ENCODE results near the gene IFT88. TPM values are rescaled to one million over a fixed set of nuclear protein-coding genes. Genes with fewer than 3 reads are reported as not detected.

IFT88 gene
- total and polyA plus RNA-seq, 4 donors = 7.1 to 18.7 (median 10.5) TPM

DNA sequence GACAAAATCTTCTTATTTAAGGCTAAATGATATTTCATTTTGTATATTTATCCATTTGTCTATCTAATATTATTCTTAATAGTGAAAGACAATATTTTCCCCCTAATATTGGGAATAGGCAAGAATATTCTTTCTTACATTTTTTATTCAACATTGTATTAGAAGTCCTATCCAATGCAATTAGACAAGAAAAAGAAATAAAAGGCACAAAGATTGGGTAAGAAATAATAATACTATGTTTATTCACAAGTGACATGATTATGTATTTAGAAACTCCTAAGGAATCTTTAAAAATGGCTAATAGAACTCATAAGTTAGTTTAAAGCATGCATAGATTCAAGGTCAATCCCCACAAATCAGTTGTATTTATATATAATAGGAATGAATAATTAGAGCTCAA is 30.0 kb upstream of the IFT88 start:
- Histone ChIP-seq H3K36me3 (ENCODE audit: control insufficient read depth in 4 of 4, insufficient read depth in 3 of 4, low read depth in 1 of 4, low read length in 3 of 4) (no peaks in the 10 kb centered on the region), H3K4me3 (ENCODE audit: low read depth in 1 of 3, low read length in 3 of 3) (no peak overlapping the region), H3K4me1 (ENCODE audit: control insufficient read depth in 4 of 4, insufficient read depth in 4 of 4, low read length in 3 of 4) (peaks cover 0 to 2% (median 0%) of the 10 kb centered on the region in 4 donors), H3K9ac (ENCODE audit: low read depth in 1 of 2, low read length in 2 of 2) (no peak overlapping the region), H3K27ac (ENCODE audit: low read depth in 1 of 2, low read length in 2 of 2) (no peak overlapping the region), H3K9me3 (ENCODE audit: control insufficient read depth in 4 of 4, low read length in 3 of 4) (peaks cover 0 to 3% (median 1%) of the 10 kb centered on the region in 4 donors), H3K27me3 (ENCODE audit: control insufficient read depth in 4 of 4, insufficient read depth in 4 of 4, low read length in 3 of 4) (no peaks in the 10 kb centered on the region)
- TF ChIP-seq TAF1 (conservative IDR thresholded peaks at IDR 0.05) (no peak), JUND (IDR thresholded peaks at IDR 0.05) (no peak), GABPA (IDR thresholded peaks at IDR 0.05 in 1 of 2, conservative IDR thresholded peaks at IDR 0.05 in 1 of 2) (no peak), NR2F2 (IDR thresholded peaks at IDR 0.05) (no peak), HNF4A (conservative IDR thresholded peaks at IDR 0.05) (no peak)
- TF ChIP-seq, protein P1, sequence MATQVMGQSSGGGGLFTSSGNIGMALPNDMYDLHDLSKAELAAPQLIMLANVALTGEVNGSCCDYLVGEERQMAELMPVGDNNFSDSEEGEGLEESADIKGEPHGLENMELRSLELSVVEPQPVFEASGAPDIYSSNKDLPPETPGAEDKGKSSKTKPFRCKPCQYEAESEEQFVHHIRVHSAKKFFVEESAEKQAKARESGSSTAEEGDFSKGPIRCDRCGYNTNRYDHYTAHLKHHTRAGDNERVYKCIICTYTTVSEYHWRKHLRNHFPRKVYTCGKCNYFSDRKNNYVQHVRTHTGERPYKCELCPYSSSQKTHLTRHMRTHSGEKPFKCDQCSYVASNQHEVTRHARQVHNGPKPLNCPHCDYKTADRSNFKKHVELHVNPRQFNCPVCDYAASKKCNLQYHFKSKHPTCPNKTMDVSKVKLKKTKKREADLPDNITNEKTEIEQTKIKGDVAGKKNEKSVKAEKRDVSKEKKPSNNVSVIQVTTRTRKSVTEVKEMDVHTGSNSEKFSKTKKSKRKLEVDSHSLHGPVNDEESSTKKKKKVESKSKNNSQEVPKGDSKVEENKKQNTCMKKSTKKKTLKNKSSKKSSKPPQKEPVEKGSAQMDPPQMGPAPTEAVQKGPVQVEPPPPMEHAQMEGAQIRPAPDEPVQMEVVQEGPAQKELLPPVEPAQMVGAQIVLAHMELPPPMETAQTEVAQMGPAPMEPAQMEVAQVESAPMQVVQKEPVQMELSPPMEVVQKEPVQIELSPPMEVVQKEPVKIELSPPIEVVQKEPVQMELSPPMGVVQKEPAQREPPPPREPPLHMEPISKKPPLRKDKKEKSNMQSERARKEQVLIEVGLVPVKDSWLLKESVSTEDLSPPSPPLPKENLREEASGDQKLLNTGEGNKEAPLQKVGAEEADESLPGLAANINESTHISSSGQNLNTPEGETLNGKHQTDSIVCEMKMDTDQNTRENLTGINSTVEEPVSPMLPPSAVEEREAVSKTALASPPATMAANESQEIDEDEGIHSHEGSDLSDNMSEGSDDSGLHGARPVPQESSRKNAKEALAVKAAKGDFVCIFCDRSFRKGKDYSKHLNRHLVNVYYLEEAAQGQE (IDR thresholded peaks at IDR 0.05) = no peak
- no peak for DNase-seq (ENCODE audit: low spot score)

DNA sequence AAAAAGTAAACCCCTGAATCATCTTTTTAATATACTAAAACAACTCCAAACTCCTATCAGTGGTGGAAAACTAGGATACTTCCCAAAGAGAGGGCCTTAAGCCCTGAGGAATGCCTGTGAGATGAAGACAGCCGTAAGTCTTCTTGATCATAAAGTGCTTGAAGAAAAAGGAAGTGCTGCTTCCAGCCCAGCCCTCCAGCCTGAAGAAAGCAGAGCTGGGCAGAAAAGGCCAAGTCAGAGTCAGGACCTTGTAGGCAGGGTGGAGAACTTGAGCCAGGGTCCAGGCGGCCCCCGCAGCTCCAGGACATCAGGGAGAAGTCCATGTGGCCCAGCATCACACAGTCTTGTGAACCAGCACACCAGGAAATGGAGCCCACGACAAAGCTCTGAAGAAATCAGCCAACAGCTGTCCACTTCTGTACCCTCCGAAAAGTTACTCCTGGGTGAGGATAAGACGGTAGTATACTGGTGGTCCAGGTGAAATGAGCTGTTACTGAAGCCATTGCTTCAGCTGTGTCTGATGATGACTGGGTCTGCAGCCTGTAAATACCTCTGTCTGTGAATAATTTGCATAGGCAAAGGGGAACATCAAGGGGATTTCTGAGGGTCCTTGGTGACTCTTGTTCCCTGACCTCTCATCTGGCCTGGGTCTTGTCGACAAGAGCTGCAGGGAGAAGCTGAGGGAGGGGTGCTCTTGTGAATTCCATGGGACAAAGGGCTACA is 22.6 kb upstream of the IFT88 start:
- Histone ChIP-seq H3K27me3 (ENCODE audit: control insufficient read depth in 4 of 4, insufficient read depth in 4 of 4, low read length in 3 of 4) (no peaks in the 10 kb centered on the region), H3K27ac (ENCODE audit: low read depth in 1 of 2, low read length in 2 of 2) (no peak overlapping the region), H3K4me3 (ENCODE audit: low read depth in 1 of 3, low read length in 3 of 3) (no peak overlapping the region), H3K9ac (ENCODE audit: low read depth in 1 of 2, low read length in 2 of 2) (no peak overlapping the region), H3K9me3 (ENCODE audit: control insufficient read depth in 4 of 4, low read length in 3 of 4) (no peaks in the 10 kb centered on the region), H3K36me3 (ENCODE audit: control insufficient read depth in 4 of 4, insufficient read depth in 3 of 4, low read depth in 1 of 4, low read length in 3 of 4) (no peaks in the 10 kb centered on the region), H3K4me1 (ENCODE audit: control insufficient read depth in 4 of 4, insufficient read depth in 4 of 4, low read length in 3 of 4) (peaks cover 5 to 15% (median 14%) of the 10 kb centered on the region in 4 donors)
- no peak for DNase-seq (ENCODE audit: low spot score)
- TF ChIP-seq SP1 (IDR thresholded peaks at IDR 0.05) (no peak), GABPA (IDR thresholded peaks at IDR 0.05 in 1 of 2, conservative IDR thresholded peaks at IDR 0.05 in 1 of 2) (no peak), HNF4A (conservative IDR thresholded peaks at IDR 0.05) (no peak), RAD21 (IDR thresholded peaks at IDR 0.05) (no peak), NR2F2 (IDR thresholded peaks at IDR 0.05) (no peak), EGR1 (IDR thresholded peaks at IDR 0.05; ENCODE audit: low read depth in 2 of 2) (no peak), FOXA1 (IDR thresholded peaks at IDR 0.05) (no peak), JUND (IDR thresholded peaks at IDR 0.05) (no peak), TAF1 (conservative IDR thresholded peaks at IDR 0.05) (no peak)
- TF ChIP-seq, protein P2, sequence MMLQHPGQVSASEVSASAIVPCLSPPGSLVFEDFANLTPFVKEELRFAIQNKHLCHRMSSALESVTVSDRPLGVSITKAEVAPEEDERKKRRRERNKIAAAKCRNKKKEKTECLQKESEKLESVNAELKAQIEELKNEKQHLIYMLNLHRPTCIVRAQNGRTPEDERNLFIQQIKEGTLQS (IDR thresholded peaks at IDR 0.05) = no peak
- TF ChIP-seq, protein P1 (IDR thresholded peaks at IDR 0.05) = no peak
- TF ChIP-seq, protein P3, sequence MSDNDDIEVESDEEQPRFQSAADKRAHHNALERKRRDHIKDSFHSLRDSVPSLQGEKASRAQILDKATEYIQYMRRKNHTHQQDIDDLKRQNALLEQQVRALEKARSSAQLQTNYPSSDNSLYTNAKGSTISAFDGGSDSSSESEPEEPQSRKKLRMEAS (IDR thresholded peaks at IDR 0.05) = no peak
- TF ChIP-seq, protein P4, sequence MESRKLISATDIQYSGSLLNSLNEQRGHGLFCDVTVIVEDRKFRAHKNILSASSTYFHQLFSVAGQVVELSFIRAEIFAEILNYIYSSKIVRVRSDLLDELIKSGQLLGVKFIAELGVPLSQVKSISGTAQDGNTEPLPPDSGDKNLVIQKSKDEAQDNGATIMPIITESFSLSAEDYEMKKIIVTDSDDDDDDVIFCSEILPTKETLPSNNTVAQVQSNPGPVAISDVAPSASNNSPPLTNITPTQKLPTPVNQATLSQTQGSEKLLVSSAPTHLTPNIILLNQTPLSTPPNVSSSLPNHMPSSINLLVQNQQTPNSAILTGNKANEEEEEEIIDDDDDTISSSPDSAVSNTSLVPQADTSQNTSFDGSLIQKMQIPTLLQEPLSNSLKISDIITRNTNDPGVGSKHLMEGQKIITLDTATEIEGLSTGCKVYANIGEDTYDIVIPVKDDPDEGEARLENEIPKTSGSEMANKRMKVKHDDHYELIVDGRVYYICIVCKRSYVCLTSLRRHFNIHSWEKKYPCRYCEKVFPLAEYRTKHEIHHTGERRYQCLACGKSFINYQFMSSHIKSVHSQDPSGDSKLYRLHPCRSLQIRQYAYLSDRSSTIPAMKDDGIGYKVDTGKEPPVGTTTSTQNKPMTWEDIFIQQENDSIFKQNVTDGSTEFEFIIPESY (IDR thresholded peaks at IDR 0.05) = no peak
- 86% methylated on average over 7 of the region's 7 CpGs for WGBS

Data from liver (tissue), 9 donors.